COLO668 (cell line): ENCODE measurements around the gene PPM1J.

Experiments used
- DNase-seq: peaks from one replicate; lab custom pipeline; 2025; ENCODE audit not compliant: unreplicated experiment; lab: John Stamatoyannopoulos, UW

Gene PPM1J

GRCh38 chr1:112707221-112708001, 7.7 kb downstream of the PPM1J start:
- DNase-seq = peak; percentile 85

- peak; percentile 76 for DNase-seq
Measured at GRCh38 chr1:112706505-112707220, 8.5 kb downstream of the PPM1J start, which contains the start of gene RHOC. Gene RHOC (minus strand): TSS chr1:112707127. CDS start chr1:112703799, 3,328 bp downstream.

DNA sequence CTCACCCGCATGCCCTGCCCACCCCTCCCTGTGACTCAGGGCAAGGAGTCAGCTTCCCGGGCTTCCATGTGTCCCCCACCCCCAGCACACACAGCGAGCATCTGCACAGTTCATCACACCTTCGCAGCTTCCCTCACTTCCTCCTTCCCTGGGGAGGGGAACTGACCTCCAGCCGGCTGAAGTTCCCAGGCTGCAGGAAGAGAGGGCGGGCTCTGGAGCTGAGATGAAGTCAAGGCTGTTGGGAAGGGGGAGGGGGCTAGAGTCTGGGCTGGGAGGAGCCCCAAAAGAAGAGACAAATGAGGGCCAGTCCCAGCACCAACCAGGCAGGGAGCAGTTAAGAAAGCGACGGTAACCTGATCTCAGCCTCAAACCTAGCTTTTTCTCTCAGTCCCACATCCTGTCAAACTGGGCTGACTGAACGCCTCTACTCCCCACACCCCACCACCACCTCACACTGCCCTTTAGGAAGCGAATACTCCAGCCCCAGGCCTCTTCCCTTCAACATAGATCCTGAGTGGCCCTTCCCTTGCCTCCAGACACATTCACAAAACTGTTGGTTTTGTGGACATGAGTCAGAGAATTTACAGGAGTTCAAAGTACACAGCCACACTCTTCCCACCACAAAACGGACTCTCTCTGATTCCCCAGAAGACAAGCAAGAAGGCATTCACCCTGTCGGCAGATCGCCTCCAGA, 10.1 kb downstream of the PPM1J start:
- DNase-seq = peak; percentile 64

- no peak for DNase-seq
Measured at GRCh38 chr1:112704391-112704933, 10.7 kb downstream of the PPM1J start.

DNA sequence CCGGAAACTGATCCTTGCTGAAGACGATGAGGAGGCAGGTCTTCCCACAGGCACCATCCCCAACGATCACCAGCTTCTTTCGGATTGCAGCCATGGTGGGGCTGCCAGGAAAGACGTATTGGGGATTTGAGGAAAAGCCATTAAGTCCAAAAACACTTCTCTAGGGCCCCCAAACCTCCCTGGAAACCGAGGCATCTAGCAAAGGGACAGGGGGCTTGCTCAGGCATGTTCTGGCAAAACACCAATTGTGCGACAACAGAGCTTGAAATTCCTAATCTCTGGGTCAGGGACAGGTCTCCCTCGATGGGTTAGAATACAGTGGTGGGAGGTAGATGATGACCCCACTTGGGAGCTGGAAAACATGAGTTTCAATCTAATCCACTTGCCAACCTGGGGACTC, 11.4 kb downstream of the PPM1J start:
- no peak for DNase-seq

- no peak for DNase-seq
Measured at GRCh38 chr1:112702420-112703261, 12.5 kb downstream of the PPM1J start.

DNA sequence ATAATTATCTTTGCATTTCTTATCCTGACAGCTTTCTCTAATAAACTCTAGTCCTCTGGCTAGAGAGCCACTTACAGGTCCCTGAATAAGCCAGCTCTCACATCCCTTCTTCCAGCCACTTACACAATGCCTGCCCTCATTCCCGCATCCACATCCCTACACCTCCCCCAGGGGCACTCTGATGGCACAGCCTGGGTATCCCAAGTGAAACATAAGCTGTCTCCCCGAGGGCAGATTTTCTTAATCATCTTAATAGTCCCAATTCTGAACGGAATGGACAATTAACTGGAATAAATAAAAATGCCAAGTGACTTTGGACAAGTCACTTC, 13.1 kb downstream of the PPM1J start:
- DNase-seq = no peak

DNA sequence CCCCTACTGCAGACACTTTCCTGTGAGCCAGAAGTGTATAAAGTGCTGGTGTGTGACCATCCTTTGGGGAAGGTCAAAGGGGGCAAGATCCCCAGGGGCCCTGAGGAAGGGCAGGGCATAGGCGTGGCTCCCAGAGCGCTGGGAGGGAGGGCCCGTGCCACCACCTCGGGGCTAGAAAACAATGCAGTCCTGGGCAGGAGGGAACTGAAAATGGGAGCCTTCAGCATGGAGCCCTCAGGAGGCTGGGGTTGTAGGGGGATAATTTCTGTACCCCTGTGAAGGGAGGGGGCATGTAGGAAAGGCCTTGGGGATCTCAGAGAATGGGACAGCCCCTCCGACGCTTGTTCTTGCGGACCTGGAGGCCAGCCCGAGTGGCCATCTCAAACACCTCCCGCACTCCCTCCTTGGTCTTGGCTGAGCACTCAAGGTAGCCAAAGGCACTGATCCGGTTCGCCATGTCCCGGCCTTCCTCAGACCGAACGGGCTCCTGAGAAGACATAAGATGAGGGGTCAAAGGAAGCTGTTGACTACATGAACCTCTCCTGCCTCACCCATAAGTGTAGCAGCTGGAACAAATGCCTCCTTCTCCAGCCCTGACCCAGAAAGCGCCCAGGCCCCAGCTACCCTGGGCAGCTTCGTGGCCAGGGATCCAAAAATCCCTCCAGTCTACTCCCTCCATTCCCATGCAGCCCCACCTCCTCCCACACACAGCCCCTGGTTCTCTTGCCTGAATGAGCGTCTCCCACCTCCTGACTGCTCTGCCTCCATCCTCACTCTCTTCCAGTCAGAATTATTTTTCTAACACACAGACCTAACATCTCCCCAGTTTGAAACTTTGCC, 13.7 kb downstream of the PPM1J start:
- no peak for DNase-seq

DNA sequence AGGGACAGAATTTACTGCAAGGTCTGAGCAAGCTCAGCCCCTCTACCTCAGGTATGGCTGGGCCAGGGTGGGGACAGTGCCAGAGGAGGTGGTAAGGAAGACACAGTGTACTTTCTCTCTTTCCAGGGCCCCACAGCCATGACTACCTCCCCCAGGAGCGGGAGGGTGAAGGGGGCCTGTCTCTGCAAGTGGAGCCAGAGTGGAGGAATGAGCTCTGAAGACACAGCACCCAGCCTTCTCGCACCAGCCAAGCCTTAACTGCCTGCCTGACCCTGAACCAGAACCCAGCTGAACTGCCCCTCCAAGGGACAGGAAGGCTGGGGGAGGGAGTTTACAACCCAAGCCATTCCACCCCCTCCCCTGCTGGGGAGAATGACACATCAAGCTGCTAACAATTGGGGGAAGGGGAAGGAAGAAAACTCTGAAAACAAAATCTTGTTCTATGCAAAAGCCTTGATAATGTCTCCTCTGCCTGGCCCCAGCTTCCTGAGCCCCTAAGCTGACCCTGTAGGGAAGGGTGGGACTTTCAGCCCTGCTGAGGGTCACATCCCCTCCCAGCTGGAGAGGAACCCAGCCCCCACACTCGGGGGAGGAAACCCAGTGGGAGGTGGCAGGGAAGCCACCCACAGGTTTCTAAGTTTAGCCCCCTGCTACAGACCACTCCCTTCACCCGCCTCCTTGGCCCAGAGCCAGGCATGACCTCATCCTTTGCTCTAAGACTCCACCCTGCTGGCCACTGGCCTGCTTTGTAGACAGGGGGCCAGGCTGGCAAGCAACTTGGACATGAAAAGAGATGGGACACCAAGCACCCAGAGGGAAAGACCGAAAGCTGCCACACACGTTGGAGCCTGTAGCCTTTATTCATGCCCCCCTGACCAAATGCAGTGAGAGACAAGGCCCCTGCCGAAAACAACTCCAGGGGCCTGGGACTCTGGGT, 14.6 kb downstream of the PPM1J start:
- peak; percentile 94 for DNase-seq

DNA sequence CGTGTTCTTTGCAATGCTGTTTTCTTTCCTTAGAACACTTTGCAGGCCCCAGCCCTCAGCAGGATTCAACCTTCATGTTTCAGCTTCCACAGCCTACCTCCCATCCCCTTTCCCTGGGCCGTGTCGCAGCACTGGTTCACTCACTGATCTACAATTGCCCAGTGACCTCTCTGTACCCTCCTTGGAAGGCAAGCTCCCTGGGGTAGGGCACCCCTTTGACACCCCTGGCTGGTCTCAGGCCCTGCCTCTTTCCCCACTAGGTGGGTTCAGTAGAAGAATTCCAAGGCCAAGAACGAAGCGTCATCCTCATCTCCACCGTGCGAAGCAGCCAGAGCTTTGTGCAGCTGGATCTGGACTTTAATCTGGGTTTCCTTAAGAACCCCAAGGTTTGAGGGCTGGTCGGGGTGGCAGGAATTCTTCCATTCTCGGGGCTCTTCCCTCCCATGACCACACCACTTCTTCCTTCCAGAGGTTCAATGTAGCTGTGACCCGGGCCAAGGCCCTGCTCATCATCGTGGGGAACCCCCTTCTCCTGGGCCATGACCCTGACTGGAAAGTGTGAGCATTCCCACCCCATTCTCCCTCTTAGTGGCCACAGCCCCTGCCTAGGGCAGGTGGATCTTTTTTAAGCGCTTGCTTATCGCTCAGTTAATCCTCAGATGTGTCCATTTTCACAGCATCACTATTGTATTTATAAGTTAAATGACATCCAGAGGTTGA, 15.5 kb downstream of the PPM1J start:
- DNase-seq = no peak

GRCh38 chr1:112698366-112699310, 16.5 kb downstream of the PPM1J start:
- peak; percentile 94 for DNase-seq

DNA sequence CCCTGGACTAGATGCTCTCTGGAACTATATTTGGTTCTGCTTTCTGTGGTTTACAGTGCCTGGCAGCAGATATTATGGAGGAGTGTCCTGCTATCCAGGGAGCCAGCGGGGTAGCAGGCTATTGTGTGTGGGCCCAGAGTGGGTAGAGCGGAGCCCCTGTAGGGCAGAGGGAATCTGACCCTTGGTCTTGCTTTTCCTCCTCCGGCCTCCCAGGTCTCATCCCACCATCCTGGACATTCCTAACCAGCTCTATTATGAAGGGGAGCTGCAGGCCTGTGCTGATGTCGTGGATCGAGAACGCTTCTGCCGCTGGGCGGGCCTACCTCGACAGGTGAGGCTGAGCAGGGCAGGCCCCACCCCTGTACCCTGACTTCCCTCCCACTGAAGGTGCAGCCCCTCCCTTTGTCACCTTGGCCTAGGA, 17.3 kb downstream of the PPM1J start:
- no peak for DNase-seq

DNA sequence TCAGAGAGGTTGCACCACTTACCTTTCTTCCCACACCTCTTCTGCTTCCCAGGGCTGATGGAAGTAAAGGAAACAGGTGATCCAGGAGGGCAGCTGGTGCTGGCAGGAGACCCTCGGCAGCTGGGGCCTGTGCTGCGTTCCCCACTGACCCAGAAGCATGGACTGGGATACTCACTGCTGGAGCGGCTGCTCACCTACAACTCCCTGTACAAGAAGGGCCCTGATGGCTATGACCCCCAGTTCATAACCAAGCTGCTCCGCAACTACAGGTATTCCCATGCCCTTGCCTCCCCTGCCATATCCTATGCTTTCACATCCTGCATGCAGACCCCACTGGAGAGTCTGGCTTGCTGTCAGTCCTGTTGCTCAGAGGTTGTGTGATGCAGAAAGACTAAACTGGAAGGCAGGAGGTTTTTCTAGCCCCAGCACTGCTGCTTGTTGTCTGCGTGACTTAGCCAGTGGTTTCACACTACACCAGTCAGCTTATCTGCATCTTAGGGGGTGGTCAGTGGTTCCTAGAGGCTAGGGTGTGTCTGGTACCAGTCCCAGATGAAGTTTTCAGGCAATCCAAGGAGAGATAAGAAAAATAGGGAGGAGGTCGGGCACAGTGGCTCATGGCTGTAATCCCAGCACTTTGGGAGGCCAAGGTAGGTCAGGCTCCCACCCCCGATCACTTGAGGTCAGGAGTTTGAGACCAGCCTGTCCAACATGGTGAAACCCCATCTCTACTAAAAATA, 18.4 kb downstream of the PPM1J start:
- no peak for DNase-seq

DNA sequence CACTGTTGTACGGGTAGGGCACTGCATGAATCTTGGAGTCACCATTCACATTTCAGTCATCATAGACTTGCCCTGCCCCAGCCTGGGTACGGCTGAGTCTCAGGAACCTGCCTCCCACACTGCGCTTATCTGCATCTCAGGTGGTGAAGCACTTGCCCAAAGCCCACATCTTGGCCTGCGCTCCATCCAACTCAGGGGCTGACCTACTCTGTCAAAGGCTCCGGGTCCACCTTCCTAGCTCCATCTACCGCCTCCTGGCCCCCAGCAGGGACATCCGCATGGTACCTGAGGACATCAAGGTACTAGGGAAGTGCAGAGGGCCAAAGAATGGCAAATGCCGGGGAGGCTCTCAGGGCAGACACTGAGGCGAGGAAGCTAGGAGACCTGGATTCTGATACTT, 19.9 kb downstream of the PPM1J start:
- no peak for DNase-seq

DNA sequence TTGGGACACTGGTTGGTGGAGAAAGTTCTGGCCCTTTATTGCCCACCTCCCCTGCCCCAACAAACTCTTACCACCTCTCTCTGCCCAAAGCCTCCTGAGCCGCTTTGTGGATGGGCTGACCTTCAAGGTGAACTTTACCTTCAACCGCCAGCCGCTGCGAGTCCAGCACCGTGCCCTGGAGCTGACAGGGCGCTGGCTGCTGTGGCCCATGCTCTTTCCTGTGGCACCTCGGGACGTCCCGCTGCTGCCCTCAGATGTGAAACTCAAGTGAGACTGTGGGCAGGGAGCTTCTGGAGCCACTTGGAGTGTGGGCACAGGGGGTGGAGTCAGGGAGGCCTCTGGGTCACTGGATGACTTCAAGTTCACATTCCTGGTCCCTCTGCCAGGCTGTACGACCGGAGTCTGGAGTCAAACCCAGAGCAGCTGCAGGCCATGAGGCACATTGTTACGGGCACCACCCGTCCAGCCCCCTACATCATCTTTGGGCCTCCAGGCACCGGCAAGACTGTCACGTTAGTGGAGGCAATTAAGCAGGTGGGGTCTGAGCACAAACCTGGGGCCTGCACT, 20.7 kb downstream of the PPM1J start:
- no peak for DNase-seq

- DNase-seq = no peak
Measured at GRCh38 chr1:112693821-112694220, 21.3 kb downstream of the PPM1J start.
